ENCODE results near the gene PLA2G4F. TPM values are rescaled to one million over a fixed set of nuclear protein-coding genes. Genes with fewer than 3 reads are reported as not detected.
A peak's percentile ranks its signal among the peaks of the same experiment; 100 is the strongest.

The PLA2G4F gene
- total RNA-seq, 1 donor from 2014 or later: not detected

GRCh38 chr15:42140383-42141070 is 15.9 kb downstream of the PLA2G4F start:
- ChIA-PET POLR2A (no interaction called here), CTCF (no interaction called here)
- Mint-ChIP-seq H3K36me3 (ENCODE audit: low read depth) (no peaks in the 10 kb centered on the region), H3K27ac (no peak overlapping the region), H3K4me1 (no peaks in the 10 kb centered on the region), H3K27me3 (peaks cover 6% of the 10 kb centered on the region), H3K4me3 (no peak overlapping the region), H3K9me3 (no peaks in the 10 kb centered on the region)
- no peak for DNase-seq
- no peak for ATAC-seq (ENCODE audit: low read depth)
- intact Hi-C loops (cut with micrococcal nuclease): no loop called here
- TF ChIP-seq CTCF (IDR thresholded peaks at IDR 0.05): no peak

GRCh38 chr15:42139596-42139995 is 16.8 kb downstream of the PLA2G4F start:
- CTCF ChIA-PET: interaction anchor here (0.7 to 1.3 kb wide), 2 partner anchors 12 to 150 kb away, joined by 4 to 6 read pairs; no protein-coding TSS in a partner anchor
- intact Hi-C loops (cut with micrococcal nuclease): no loop called here
- peaks cover 5% of the 10 kb centered on the region for H3K27me3 Mint-ChIP-seq

GRCh38 chr15:42138968-42139386 is 17.5 kb downstream of the PLA2G4F start:
- ATAC-seq (ENCODE audit: low read depth) (no peak), DNase-seq (peak; percentile 6)
- ChIA-PET POLR2A (no interaction called here), CTCF (interaction anchor here (0.6 to 1.3 kb wide), 3 partner anchors 11 to 180 kb away, joined by 3 to 6 read pairs (median 4); no protein-coding TSS in a partner anchor)
- no peak for TF ChIP-seq CTCF (IDR thresholded peaks at IDR 0.05)
- no peak overlapping the region for H3K27ac Mint-ChIP-seq
- H3K9me3 Mint-ChIP-seq: no peaks in the 10 kb centered on the region
- H3K4me3 Mint-ChIP-seq: no peak overlapping the region
- H3K36me3 Mint-ChIP-seq (ENCODE audit: low read depth): no peaks in the 10 kb centered on the region
- peaks cover 5% of the 10 kb centered on the region for H3K27me3 Mint-ChIP-seq
- H3K4me1 Mint-ChIP-seq: no peaks in the 10 kb centered on the region
- intact Hi-C loops (cut with micrococcal nuclease): no loop called here

More at GRCh38 chr15:42139596-42139995, 16.8 kb downstream of the PLA2G4F start:
- POLR2A ChIA-PET: no interaction called here
- no peaks in the 10 kb centered on the region for H3K4me1 Mint-ChIP-seq
- H3K4me3 Mint-ChIP-seq: no peak overlapping the region
- no peak for ATAC-seq (ENCODE audit: low read depth)
- DNase-seq: no peak
- TF ChIP-seq CTCF (IDR thresholded peaks at IDR 0.05): no peak
- H3K27ac Mint-ChIP-seq: no peak overlapping the region
- no peaks in the 10 kb centered on the region for H3K36me3 Mint-ChIP-seq (ENCODE audit: low read depth)
- no peaks in the 10 kb centered on the region for H3K9me3 Mint-ChIP-seq

- ATAC-seq (ENCODE audit: low read depth) (no peak), DNase-seq (peak; percentile 12)
- POLR2A ChIA-PET: no interaction called here
- H3K27ac Mint-ChIP-seq: no peak overlapping the region
- no peaks in the 10 kb centered on the region for H3K4me1 Mint-ChIP-seq
- no peak for TF ChIP-seq CTCF (IDR thresholded peaks at IDR 0.05)
- H3K4me3 Mint-ChIP-seq: no peak overlapping the region
- peaks cover 5% of the 10 kb centered on the region for H3K27me3 Mint-ChIP-seq
- intact Hi-C loops (cut with micrococcal nuclease): no loop called here
- CTCF ChIA-PET: interaction anchor here (0.6 to 1.3 kb wide), 3 partner anchors 149 to 365 kb away, joined by 3 to 6 read pairs (median 3); no protein-coding TSS in a partner anchor
- no peaks in the 10 kb centered on the region for H3K9me3 Mint-ChIP-seq
- no peaks in the 10 kb centered on the region for H3K36me3 Mint-ChIP-seq (ENCODE audit: low read depth)
These were observed 18.0 kb downstream of the PLA2G4F start for GRCh38 chr15:42138411-42138810.

- no peak for ATAC-seq (ENCODE audit: low read depth)
- POLR2A ChIA-PET: no interaction called here
These were observed 18.8 kb downstream of the PLA2G4F start for GRCh38 chr15:42137461-42138261.

More at GRCh38 chr15:42137461-42138261, 18.8 kb downstream of the PLA2G4F start:
- no peak overlapping the region for H3K27ac Mint-ChIP-seq
- CTCF ChIA-PET: interaction anchor here (0.8 to 1.1 kb wide), 3 partner anchors 12 to 365 kb away, joined by 3 to 4 read pairs (median 3); no protein-coding TSS in a partner anchor
- H3K4me3 Mint-ChIP-seq: no peak overlapping the region
- peak; percentile 15 for DNase-seq
- no peaks in the 10 kb centered on the region for H3K36me3 Mint-ChIP-seq (ENCODE audit: low read depth)
- H3K9me3 Mint-ChIP-seq: no peaks in the 10 kb centered on the region
- peaks cover 3% of the 10 kb centered on the region for H3K27me3 Mint-ChIP-seq
- peak; percentile 33 for TF ChIP-seq CTCF (IDR thresholded peaks at IDR 0.05)
- intact Hi-C loops (cut with micrococcal nuclease): loop anchor here (1.0 kb wide), 1 partner anchor 148 kb away; no protein-coding TSS in a partner anchor
- H3K4me1 Mint-ChIP-seq: no peaks in the 10 kb centered on the region

Measured in activated B cell treated with CpG ODN at 0.5 μM for 24 hours (primary cell).